ENCODE measurements around the gene CLHC1.
"Not testable (repeated sequence)": the region's sequence is repeated elsewhere in the genome, so short reads cannot be mapped to it uniquely, and the experiment has no call there.

CLHC1 gene

GRCh38 chr2:55134316-55134706 lies 97.8 kb downstream of the CLHC1 start:
- in situ Hi-C loops (cut with HindIII; ENCODE audit: low sequenced_read_pairs), result no loop called here
- H3K4me3 ChIP-seq (ENCODE audit: low read depth, low read length), result no peak overlapping the region
- DNase-seq (ENCODE audit: low read depth), result no peak
- no peak for TF ChIP-seq CTCF (IDR thresholded peaks at IDR 0.05; ENCODE audit: low read depth, low read length, missing control alignments)

- in situ Hi-C loops (cut with HindIII; ENCODE audit: low sequenced_read_pairs), result no loop called here
- H3K4me3 ChIP-seq (ENCODE audit: low read depth, low read length), result peak overlapping the region; percentile 7
- TF ChIP-seq CTCF (IDR thresholded peaks at IDR 0.05; ENCODE audit: low read depth, low read length, missing control alignments), result no peak
- peak; percentile 92 for DNase-seq (ENCODE audit: low read depth)
These were observed 98.4 kb downstream of the CLHC1 start for GRCh38 chr2:55133467-55134315.

- in situ Hi-C loops (cut with HindIII; ENCODE audit: low sequenced_read_pairs), result no loop called here
- TF ChIP-seq CTCF (IDR thresholded peaks at IDR 0.05; ENCODE audit: low read depth, low read length, missing control alignments), result no peak
- no peak for DNase-seq (ENCODE audit: low read depth)
- H3K4me3 ChIP-seq (ENCODE audit: low read depth, low read length), result no peak overlapping the region
These were observed 101.2 kb downstream of the CLHC1 start for GRCh38 chr2:55130849-55131248.

GRCh38 chr2:55126643-55127042 lies 105.5 kb downstream of the CLHC1 start:
- in situ Hi-C loops (cut with HindIII; ENCODE audit: low sequenced_read_pairs); DNase-seq (ENCODE audit: low read depth); H3K4me3 ChIP-seq (ENCODE audit: low read depth, low read length): not testable (repeated sequence)
